CD4-positive, alpha-beta T cell treated with Interferon gamma for 1 hour (primary cell): ENCODE data around the gene TMEM266.

Experiments
- DNase-seq: peaks from one replicate; pipeline ENCODE4 v3.0.0-alpha.2; 2020

The TMEM266 gene

DNA sequence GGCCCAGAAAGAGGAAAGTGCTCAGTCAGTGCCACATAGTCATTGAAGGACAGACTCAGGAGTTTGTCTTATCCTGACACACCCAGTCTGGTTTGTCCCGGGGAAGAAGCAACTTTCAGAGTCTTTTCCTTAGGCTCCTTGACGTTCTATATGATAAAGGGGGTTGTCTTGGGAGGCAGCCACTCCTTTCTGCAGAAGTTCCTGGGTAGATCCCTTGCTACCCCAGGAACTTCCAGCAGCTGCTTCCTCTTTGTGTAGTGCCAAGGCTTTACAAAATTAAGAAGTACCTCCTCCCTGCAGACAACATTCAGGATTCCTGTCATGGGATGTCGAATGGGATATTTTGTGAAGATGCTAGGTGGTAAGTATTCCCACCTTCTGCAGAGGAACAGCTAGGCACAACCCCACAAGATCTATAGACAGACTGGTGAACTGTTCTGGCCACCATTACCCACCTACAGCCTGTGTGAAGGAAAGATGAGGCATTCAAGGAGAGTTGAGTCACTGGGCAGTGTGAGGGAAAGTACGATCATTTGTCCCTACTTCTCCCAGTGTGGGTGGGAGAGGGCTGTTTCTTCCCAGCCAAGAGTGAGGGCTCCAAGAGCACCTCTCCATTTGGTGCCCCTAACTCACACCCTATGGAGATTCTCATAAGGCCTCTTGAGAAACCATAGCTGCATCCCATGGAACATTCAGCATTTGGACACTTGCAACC lies 11.3 kb downstream of the TMEM266 start:
- DNase-seq: no peak

DNA sequence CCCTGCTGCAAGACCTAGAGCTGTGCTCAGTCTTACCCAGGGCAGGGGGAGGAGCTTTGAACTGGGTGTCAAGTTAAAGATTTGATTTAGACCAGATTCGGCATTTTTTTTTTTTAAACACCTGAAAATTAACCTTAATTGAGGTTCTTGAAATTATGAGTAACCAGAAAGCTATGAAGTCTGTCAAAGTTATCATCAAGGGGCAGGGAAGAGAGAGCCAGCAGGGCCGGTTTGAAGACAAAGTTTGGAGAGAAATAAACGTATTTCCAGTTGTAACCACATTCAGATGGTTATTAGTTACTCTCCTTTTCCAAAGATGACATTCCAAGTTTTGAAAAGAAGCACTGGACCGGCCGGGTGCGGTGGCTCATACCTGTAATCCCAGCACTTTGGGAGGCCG lies 12.0 kb downstream of the TMEM266 start:
- no peak for DNase-seq

DNA sequence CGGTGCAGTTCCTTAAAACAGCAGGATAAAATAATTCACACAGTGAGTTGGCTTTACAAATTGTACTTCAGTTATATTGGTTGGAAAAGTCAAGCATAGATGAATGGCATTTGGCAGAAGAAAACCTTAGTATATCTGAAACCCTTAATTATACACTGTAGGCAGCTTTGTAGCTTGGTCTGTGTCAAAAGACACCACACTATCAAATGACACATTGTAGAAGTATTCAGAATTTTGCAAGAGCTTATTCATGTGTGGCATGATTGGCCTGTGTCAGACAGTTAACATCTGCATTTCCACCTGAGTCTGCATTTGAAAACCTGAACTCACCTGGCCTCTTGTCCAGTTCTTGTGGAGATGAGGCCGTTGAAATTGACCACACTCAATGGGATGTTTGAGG lies 13.8 kb downstream of the TMEM266 start:
- no peak for DNase-seq

DNA sequence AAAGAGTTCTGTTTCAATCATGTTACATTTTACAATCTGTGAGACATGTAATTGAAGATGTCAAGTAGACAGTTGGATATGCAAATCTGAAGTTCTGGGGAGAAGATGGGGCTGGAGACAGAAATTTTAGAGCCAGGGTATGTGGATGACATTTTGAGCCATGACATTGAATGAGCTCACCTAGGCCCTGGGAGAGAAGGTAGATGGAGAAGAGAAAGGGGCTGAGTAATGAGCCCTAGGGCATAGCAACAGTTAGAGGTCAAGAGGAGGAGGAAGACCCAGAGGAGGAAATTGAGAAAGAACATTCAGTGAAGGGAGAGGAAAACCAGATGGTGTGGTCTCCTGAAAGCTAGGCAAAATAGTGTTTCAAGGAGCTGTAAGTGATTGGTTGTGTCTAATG lies 15.3 kb downstream of the TMEM266 start:
- DNase-seq: no peak

GRCh38 chr15:76078285-76078877 lies 18.6 kb downstream of the TMEM266 start:
- DNase-seq: no peak

DNA sequence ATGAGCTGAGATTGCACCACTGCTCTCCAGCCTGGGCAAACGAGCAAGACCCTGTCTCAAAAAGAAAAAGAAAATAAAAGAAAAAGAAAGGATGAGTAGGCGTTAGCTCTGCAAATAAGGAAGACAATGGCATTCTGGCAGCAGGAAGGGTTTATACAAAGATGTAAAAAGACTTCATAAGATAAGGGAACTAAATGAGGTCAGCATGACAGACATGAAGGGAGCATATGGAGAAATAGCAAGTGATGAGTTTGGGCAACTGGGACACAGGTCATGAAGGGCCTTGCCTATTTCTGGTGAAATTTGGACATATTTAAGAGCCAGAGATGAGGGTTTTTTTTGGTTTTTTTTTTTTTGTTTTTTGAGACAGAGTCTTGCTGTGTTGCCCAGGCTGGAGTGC lies 24.5 kb downstream of the TMEM266 start:
- DNase-seq: no peak

DNA sequence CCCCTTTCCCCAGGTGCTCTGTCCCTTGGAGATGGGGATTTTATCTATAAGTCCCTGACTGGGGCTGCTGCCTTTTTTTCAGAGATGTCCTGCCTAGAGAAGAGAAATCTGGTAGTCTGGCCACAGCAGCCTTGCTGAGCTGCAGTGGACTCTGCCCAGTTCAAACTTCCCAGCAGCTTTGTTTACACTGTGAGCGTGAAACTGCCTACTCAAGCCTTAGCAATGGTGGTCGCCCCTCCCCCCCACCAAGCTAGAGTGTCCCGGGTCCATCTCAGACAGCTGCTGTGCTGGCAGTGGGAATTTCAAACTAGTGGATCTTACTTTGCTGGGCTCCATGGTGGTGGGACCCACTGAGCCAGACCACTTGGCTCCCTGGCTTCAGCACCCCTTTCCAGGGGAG lies 38.9 kb downstream of the TMEM266 start:
- no peak for DNase-seq

- DNase-seq: no peak
Measured at GRCh38 chr15:76099388-76099787, 39.6 kb downstream of the TMEM266 start.

DNA sequence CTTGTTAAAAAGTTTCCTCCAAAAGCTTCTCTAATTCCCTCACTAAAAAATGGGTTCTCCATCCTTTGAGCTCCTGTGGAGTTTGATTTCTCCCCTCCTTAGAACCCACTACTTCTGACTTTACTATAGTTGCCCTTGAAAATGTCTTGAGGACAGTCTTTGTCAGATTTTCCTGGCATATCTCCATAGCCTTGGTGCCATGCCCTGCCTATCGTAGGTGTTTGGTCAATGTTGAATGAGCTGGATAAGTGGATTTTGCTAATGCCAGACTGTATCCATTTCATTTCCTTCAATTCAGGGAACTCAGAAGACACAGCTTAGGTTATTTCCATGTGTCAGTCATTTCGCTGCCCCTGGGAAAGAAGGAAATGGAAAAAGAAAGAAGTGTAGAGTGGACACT lies 40.6 kb downstream of the TMEM266 start:
- DNase-seq: no peak

DNA sequence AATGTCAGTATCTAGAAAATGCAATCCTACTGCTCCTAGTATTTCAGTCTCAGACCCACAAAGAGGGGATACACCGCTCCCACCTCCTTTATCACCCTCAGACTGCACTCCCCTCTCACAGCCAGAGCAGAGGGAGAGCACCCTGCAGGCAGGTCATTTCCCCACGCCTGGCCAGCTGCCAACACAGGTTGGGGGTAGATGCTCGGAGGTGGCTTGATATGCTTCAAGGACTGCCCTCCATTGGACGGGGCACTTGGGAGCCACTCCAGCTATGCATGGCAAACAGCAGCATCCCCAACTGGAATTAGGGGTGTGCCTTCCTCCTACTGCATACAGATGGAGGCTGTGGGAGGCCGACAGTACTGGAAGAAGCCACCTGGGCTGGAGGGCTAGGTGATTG lies 41.9 kb downstream of the TMEM266 start:
- DNase-seq: no peak

DNA sequence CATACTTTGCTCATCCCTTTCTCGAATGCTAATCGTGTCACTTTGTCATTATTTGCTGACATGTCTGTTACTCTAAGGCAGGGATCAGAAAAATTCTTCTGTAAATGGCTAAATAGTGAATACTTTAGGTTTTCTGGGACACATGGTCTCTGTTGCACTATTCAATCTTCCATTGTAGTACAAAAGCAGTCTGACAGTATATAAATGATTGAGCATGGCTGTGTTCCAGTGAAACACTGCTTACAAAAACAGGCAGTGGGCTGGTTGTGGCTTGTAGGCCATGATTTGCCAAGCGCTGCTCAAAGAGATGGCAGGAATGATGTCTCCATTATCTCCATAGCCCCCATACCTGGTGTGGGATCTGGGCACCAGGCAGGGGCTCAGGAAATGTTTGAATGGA lies 45.6 kb downstream of the TMEM266 start:
- no peak for DNase-seq

GRCh38 chr15:76105911-76106310 lies 46.1 kb downstream of the TMEM266 start:
- no peak for DNase-seq

GRCh38 chr15:76107169-76107568 lies 47.4 kb downstream of the TMEM266 start:
- no peak for DNase-seq

- DNase-seq: no peak
Measured at GRCh38 chr15:76108021-76108723, 48.4 kb downstream of the TMEM266 start.

DNA sequence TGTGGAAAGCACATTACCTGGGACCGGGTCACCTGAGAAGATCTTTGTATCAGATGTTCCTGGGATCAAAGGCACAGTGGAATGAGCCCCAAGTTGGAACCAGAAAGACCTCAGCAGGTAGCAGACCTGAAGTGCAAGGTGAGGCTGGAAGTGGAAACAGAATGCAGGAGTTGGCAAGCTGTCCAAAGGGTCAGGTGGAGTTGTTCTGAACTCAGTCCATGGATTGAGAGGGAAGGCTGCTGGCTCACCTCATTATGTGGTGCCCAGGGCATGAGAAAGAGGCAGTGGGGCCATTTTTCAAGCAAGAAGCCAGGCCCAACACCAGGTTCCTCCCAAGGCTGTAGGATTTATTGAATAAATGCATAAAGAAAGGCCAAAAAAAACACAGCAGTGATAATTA lies 49.3 kb downstream of the TMEM266 start:
- no peak for DNase-seq

DNA sequence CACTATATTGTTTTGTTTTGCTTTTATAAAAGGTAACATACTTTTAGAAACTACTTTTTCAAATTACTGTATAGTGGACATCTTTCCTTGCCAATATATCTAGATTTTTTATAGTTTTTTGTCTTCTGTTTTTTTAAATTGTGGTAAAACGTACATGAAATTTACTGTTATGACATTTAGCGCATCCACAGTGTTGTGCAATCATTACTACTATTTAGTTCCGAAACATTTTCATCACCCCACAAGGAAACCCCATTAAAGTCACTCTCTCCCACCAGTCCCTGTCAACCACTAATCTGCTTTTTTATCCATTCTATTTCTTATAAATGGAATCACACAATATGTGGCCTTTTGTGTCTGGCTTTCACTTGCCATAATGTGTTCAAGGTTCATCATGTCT lies 54.8 kb downstream of the TMEM266 start:
- no peak for DNase-seq

GRCh38 chr15:76116138-76116885 lies 56.5 kb downstream of the TMEM266 start:
- DNase-seq: no peak

DNA sequence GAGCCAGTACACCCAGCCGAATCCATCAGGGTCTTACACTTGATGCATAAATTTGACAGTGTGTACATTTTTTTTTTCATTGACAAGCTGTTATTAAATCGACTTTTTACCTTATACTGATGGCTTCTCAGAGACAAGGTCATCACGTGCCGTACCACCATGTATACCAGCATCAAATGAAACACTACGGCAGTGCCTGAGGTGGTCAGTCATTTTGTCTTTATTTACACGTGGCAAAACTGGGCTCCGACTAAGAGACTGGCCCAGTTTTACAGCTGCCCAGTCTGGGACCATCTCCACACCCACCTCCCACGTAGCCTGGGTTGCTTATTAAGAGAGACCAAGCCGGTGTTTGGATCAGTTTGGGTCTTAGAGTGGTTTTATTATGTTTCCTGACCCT lies 57.4 kb downstream of the TMEM266 start:
- no peak for DNase-seq

GRCh38 chr15:76118767-76119166 lies 59.0 kb downstream of the TMEM266 start:
- no peak for DNase-seq

DNA sequence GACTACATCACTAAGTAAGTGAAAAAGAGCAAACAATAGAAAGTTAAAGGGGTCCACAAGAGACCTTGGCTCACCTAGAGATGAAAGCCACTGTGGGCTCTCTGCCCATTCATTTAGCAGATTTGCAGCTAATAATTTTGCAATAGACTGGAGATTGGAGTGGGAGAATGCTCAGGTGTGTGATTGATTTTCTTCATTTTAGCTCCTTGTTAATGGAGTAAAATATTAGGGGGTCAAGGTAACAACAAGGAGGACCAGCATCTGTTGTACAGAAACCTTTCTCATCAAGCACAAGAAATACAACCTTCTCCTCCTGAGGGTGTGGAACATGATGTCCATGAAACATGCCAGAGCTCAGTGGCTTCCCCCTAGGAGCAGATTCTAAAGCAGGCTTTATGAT lies 63.2 kb downstream of the TMEM266 start:
- no peak for DNase-seq

- DNase-seq: no peak
Measured at GRCh38 chr15:76127169-76127568, 67.4 kb downstream of the TMEM266 start.

GRCh38 chr15:76127880-76128279 lies 68.1 kb downstream of the TMEM266 start:
- no peak for DNase-seq

DNA sequence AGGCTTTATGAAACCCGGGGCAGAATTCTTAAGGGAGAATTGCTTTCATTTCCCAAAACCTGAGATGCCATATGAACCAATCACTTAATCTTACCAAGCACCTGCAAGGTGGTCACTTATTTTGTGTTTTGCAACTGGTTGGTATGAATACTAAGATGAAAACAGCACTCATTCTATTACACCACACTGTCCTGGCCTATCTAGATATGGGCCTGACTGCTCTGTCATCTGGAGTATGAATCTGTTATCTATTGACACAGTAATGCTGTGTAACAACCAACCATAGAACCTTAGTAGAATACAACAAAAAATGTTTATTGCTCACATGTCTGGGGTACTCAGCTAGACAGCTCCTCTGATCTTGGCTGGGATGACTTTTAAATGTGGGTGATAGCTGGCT lies 74.8 kb downstream of the TMEM266 start:
- no peak for DNase-seq

- no peak for DNase-seq
Measured at GRCh38 chr15:76135516-76135915, 75.7 kb downstream of the TMEM266 start.
